ENCODE measurements around the gene MAPKAPK3. TPM values are rescaled to one million over a fixed set of nuclear protein-coding genes. Genes with fewer than 3 reads are reported as not detected.

The MAPKAPK3 gene
- total RNA-seq, 1 donor, result 55.2 TPM

DNA sequence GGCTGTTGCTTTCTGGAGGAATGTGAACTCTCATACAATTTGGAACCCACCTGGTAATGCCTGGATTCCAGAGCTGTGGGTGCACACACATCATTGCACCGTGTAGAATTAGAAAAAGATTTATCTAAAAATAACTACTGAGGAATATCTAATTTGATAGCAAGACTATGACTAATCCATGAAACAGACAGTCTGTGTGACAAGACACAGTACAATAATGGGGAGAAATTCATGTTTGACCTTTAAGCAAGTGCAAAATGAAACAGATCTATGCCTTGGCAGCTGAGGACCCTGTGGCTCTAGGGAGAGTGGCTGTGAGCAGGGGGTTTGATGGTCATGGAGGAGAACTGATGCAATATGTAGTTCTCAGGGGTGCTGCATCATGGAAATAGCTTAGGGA is 49.9 kb downstream of the MAPKAPK3 start:
- DNase-seq (ENCODE audit: low read depth), result peak; percentile 26
- no peak overlapping the region for H3K4me3 ChIP-seq (ENCODE audit: low read depth, low read length)

DNA sequence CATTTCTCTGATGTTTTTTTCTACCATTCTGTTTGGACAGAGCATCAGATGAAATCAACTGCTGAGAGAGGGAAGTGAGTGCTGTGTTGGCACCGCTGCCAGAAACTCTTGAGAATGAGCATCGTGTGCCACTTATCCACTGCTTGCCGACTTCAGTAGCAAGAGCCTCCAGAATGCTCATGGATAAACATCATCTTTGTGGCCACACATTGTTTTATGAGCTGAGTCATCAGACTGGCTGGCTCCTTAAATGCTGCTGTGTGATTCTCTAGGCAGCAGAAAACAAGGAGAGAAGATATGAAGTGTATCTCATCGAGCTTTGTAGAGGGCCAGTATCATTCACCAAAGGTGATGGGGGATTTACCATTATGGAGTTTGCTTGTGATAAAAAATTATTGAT is 54.4 kb downstream of the MAPKAPK3 start:
- TF ChIP-seq, protein P1, sequence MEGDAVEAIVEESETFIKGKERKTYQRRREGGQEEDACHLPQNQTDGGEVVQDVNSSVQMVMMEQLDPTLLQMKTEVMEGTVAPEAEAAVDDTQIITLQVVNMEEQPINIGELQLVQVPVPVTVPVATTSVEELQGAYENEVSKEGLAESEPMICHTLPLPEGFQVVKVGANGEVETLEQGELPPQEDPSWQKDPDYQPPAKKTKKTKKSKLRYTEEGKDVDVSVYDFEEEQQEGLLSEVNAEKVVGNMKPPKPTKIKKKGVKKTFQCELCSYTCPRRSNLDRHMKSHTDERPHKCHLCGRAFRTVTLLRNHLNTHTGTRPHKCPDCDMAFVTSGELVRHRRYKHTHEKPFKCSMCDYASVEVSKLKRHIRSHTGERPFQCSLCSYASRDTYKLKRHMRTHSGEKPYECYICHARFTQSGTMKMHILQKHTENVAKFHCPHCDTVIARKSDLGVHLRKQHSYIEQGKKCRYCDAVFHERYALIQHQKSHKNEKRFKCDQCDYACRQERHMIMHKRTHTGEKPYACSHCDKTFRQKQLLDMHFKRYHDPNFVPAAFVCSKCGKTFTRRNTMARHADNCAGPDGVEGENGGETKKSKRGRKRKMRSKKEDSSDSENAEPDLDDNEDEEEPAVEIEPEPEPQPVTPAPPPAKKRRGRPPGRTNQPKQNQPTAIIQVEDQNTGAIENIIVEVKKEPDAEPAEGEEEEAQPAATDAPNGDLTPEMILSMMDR (IDR thresholded peaks at IDR 0.05; ENCODE audit: insufficient read depth, low read length), result no peak
- DNase-seq (ENCODE audit: low read depth), result peak; percentile 83
- H3K4me3 ChIP-seq (ENCODE audit: low read depth, low read length), result no peak overlapping the region

More for the DNA sequence above, 49.9 kb downstream of the MAPKAPK3 start:
- TF ChIP-seq, protein P1 (IDR thresholded peaks at IDR 0.05; ENCODE audit: insufficient read depth, low read length), result no peak

DNA sequence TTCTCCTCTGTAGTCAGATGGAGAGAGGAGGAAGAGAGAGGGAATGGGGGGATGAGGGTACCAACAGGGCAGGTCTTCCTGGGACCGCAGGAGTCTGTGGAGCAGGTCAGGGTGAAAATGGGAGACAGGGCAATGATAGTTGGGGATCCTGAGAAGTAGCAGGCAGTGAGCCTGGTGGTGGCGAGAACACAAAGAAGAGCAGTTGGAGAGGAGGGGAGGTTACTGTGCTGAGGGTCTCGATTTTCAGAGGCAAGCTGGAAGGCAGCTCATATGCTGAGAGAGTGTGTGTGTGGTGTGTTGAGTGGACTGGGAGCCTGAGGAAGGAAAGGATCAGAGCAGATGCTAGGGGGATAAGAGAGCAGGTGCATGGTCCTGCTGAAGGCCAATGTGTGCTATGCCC is 55.7 kb downstream of the MAPKAPK3 start:
- DNase-seq (ENCODE audit: low read depth), result no peak
- TF ChIP-seq, protein P1 (IDR thresholded peaks at IDR 0.05; ENCODE audit: insufficient read depth, low read length), result no peak
- H3K4me3 ChIP-seq (ENCODE audit: low read depth, low read length), result no peak overlapping the region

DNA sequence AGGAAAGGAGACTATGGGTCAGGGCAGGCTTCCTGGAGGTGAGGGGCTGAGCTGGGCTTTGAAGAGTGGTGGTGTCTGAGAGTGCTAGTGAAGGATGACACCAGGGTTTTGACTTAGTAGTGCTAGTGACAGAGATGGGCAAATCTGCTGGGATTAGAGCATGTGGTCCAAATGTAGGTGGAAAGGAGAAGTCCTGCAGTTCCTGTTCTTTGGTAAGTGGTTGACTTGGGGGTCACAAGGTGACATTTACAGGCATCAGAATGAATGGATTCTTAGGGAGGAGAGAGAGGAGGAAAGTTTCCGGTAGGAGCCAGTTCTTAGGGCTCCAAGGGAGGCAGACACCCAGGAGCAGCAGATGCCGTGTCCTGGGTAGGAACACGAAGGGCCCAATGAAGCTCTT is 57.0 kb downstream of the MAPKAPK3 start:
- no peak for DNase-seq (ENCODE audit: low read depth)
- H3K4me3 ChIP-seq (ENCODE audit: low read depth, low read length), result no peak overlapping the region
- TF ChIP-seq, protein P1 (IDR thresholded peaks at IDR 0.05; ENCODE audit: insufficient read depth, low read length), result no peak

DNA sequence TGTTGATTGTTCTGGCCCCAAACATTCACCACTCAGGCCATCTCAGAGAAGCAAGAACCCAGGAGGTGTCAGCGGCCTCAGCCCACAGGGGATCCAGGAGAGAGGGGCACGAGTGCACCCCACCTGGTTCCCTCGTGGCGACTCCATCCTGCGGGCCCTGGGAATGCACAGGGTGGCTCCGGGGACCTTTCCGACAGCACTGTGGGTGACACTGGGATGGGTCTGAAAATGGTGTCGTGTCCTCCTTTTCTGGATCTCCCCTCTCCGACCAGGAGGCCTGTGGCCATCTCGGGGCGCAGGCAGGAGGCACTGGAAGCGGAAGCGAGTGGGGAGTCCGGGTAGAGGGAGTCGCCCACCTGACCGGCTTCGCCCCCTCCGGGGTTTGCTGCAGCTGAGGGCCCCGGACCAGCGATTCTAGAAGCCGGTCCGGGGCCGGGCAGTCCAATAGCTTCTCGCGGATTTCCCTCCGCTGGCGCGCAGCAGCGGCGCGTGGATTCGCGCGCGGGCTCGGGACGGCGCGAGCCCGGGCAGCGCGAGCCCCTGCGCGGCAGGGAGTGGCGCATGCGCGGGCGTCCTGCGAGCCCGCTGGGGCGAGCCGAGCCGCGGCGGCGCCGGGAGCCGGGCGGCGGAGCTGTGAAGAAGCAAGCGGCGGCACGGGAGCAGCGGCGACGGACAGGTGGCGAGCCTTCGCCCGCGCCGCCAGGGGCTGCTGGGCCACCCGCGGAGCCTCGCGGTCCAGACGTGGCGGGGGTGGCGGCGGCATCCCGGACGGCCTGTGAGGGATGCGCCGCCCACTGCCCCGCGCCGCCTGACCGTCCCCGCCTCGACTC is 57.6 kb downstream of the MAPKAPK3 start, which contains the start of gene DOCK3:
Gene DOCK3, plus strand, starts transcription at position 579 of the 830 bp plus-strand sequence. CDS start 337 bp downstream, outside the sequence.
- peak; percentile 30 for DNase-seq (ENCODE audit: low read depth)
- H3K4me3 ChIP-seq (ENCODE audit: low read depth, low read length), result peak within 1 kb of the TSS; percentile 55
- TF ChIP-seq, protein P1 (IDR thresholded peaks at IDR 0.05; ENCODE audit: insufficient read depth, low read length), result no peak

DNA sequence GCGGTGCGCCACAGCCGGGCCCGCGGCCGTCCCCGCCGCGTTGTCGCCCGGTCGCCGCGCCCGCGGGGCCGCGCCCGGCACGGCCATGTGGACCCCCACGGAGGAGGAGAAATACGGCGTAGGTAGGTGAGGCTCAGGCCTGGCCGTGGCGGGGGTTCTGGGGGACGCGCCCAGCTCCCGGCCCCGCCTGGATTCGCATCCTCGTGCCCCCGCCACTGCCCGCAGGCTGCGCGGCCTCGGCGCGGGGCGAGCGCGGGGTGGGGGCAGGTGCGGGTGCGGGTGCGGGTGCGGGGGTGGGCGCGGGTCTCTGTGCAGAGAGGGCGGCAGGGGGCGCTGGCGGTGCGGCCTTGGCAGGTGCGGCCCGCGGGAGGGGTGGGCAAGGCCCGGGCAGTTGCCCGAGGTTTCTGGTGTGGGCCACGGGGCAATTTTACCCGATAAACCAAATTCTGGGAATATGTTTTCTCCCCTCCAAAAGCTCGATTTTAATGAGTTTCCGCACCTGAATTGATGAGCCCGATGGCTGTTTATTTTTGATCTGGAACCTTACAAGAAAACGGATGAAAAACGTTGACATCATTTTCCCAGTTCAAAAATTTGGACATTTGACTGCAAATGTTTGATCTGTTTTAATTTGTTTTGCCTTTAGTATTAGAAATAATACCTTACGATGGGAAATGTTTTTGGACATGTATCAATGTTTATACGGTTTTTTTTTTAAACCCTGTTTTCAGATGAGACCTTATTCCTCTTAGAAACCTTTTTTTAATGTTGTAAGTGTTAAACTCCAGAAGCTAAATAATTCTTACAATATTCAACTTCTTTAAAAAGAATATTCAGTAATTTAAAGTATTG is 58.5 kb downstream of the MAPKAPK3 start:
- TF ChIP-seq, protein P1 (IDR thresholded peaks at IDR 0.05; ENCODE audit: insufficient read depth, low read length), result no peak
- no peak for DNase-seq (ENCODE audit: low read depth)
- H3K4me3 ChIP-seq (ENCODE audit: low read depth, low read length), result peak overlapping the region; percentile 55

Data from fibroblast of the aortic adventitia (primary cell).